NCI-H524 treated with DMSO at 0.1 percent for 48 hours (cell line): ENCODE results near the gene EIF2B2.
"Not testable (repeated sequence)": the region's sequence is repeated elsewhere in the genome, so short reads cannot be mapped to it uniquely, and the experiment has no call there.

Source experiments
- DNase-seq: peaks from one replicate; lab custom pipeline; 2025; lab: John Stamatoyannopoulos, UW

EIF2B2 gene

DNA sequence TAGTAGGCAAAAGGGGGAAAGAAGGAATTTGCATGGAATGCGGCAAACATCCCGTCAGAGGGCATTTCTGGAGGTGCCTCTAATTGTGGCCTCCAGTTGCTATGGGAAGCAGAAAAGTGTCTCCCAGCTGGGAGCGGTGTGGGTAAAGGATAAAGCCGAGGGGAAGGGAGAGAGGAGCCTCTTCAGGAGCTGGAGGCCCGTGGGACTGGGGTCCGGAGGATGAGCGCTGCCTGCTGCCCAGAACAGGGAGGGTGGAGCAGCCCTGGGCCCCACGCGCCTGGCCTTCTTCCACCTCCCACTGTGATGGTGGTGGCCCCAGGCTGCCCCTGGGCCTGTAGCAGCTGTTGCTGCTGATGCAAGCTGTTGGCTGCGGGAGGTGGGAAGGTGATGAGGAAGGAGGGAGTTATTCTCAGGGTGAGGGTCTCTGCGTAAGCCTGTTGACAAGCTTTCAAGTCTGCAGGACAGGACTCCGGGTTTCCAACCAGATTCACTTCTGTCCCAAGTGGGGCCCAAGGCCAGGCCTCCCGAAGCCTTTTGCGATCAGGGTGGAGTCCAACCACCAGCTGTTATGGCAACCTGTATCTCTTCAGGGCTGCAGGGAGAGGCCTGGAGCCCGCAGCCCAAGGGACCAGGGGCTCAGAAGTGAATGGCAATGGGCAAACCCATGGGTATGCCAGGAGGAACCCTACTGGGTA lies 28.2 kb upstream of the EIF2B2 start:
- DNase-seq, result no peak

DNA sequence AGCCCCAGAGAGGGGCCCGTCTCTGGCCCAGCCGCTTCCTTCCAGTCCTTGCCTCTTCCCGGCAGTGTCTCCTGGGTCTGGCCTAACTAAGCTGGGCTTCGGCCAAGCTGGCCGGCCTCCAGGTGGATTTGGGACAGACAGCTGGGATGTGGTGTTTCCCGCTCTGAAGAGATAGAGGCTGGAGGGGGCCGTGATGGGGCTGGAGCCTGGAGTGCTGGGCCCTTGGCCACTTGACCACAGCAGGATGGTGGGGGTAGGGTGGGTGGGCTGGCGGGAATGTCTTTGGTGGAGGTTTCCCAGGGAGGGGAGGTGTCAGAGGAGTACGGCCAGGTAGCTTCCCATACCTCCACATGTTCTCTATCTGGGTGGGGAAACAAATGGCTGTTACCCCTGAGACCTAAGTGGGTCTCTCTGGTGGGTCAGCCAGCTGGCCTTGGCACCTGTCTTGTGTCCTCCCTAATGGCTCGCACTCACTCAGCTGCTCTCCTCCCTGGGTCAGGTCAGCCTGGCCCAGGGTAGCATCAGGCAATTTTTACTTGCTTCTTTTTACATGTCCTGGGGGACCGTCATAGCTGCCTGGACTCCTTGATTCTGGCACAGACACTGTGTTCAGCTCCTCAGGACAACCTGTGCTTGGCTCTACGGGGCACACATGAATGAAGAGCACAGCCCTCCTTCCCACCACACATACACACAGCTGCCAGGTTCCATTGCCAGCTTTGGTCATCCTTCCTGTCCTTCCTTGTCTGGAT lies 27.5 kb upstream of the EIF2B2 start:
- DNase-seq, result no peak

GRCh38 chr14:74976264-74977113 lies 26.2 kb upstream of the EIF2B2 start:
- no peak for DNase-seq

DNA sequence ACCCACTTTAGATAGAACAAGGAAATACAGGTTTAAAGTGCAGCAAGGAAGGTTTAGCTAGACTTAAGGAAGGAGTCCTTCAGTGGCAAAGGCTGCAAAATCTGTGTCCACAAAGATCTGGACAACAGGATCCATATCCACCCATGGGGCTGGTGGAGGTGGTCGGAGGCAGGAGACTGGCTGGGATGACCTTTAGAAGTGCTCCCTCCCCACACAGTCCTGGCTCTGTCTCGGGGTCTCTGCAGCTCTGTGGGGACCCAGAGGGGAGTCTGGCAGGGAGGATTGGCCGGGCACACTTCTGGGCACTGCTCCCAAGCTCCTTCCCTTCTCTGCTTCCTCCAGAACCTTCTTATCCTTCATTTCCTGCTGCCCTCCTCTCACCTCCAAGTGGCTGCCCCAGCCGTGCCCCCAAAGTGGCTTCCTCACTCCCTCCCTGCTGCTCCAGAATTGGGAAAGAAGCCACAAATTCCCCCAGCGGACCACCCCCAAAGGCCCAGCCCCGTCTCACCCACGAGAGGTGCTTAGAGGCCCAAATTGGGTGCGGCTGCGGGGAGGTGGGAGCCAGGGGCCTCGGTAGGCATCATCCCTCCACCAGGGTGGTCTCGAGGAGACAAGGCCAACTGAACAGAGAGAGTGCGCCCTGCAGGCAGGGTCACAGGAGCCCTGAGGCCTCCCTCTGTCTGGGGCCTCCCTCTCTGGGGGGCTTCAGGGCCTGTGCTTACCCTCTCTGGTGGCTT lies 25.4 kb upstream of the EIF2B2 start:
- DNase-seq, result no peak

DNA sequence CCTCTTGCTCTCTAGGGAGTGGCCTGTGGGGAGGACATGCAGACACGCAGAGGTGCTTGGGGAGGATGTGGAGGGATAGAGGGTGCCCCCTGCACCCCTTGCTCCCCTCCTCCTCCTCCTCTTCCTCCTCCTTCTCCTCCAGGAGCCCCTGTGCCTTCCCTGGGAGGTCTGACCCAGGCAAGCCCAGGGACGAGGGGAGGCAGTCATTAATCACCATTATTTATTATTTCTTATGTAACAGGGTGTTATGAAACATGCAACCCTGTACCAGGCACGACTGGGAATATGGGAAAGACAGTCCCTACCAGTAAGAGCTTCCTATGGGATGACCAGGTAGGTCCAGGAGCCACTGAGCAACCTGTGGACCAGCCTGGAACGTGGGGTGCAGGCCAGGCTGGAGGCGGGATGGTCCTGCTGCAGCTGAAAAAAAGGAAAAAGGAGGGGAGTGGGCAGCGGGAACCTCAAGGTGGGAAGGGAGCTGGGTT lies 24.8 kb upstream of the EIF2B2 start:
- no peak for DNase-seq

DNA sequence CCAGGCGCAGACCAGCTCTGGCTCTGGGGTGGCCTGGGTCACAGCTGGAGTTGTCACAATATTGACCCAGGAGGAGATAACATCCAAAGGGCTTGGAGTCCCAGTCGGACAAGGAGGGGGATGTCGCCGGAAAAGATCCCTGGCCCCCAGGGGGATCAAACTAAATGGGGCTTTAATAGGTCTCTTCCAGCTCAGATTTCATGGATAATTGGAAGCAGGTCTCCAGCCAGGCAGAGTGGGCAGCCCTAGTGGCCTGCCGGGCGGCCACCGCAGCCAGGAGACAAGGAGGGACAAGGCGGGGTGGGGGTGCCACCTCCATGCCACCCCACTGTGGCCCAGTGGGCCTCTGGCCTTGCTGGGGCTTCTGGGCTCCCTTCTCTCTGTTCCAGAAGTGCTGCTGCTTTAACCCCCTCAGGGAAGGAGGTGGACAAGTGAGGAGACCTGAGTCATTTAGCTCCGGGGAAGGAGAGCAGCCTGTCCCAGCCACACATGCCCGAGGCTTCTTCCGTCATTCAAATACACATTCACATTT lies 24.2 kb upstream of the EIF2B2 start:
- peak; percentile 11 for DNase-seq

DNA sequence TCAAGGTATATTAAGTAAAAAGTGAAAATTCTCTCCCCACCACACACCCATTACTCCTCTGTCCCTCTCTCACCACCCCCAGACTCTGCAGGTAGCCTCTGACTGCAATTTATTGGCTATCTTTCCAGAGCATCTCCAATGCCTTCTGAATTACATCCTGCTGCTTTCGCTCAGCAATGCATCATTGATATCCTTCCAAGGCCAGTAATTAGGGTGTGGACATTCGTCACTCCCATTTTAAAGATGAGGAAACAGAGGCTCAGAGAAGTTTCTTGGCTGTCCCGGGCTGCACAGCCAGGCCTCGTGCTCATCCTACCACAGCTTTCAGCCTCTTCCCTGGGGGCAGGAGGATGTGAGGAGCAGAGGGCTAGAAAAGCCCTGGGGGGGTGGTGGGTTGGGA lies 23.7 kb upstream of the EIF2B2 start:
- DNase-seq, result no peak

- DNase-seq, result peak; percentile 98
These were observed 23.0 kb upstream of the EIF2B2 start for GRCh38 chr14:74979442-74980397.

DNA sequence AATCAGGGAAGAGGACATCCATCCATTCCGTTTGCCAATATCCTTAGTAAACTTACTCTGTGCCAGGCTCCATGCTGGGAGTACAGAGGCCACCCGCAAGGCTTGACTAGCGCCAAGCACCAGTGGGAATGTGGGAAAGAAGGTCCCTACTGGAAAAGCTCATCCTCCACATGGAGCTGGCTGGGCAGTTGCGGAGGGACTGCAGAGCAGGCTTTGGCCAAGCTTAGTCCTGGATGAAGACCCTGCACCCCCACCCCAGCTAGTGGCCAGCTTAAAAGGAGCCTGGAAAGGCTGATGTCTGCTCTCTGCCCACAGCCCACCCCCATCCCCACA lies 22.4 kb upstream of the EIF2B2 start:
- no peak for DNase-seq

DNA sequence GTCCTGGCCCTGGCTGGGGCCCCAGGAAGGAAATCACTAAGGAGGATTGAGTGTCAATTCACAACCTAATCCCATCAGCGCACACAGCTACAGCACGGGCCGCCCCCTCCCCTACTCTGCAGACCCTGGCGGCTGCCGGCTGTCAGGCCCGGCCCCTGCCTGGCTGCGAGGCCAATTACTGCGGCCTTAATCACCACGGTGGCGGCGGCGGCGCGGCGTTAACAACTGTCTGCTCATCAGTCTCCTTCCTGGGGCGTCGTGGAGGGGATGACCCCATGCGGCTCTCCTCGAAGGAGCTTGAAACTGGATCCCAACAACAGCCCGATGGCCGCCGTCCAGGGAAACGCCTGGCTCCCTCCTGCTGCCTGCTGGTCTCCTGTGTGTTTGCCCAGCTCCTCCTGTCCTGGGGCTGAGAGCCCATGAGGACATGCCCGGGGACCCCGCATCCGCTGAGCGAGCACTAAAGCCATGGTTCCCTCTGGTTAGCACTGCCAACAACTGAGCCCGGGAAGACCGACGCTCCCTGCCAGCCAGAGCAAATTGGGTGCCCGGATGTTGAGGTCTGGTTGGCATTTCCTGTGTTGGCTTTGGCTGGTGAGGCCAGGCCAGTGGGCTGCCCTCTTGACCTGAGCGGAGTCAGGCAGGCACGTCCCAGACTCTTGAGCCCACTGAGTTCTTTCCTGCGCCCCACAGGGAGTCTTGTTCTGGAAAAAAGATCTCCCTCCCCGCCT lies 21.8 kb upstream of the EIF2B2 start:
- peak; percentile 84 for DNase-seq

- no peak for DNase-seq
These were observed 21.3 kb upstream of the EIF2B2 start for GRCh38 chr14:74981462-74981782.

- DNase-seq, result no peak
These were observed 20.9 kb upstream of the EIF2B2 start for GRCh38 chr14:74981833-74982232.

DNA sequence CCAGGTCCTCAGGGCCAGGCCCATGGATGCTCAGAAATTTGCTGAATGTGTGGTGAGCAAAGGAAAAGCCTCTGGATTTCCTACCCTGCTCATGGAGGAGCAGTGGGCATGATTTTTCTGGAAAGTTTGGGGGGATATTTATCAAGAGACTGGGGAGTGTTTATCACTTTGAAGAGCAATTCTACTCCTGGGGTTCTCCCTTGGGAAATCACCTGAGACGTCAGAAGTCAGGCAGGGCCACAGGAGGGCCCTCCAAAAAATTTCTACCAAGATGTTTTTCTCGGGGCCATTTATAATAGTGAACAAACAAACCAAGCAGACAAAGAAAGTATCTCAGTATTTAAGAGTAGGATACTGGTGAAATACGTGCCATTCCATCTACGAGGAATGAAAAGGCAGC lies 20.1 kb upstream of the EIF2B2 start:
- no peak for DNase-seq

- no peak for DNase-seq
These were observed 19.4 kb upstream of the EIF2B2 start for GRCh38 chr14:74983343-74983742.

DNA sequence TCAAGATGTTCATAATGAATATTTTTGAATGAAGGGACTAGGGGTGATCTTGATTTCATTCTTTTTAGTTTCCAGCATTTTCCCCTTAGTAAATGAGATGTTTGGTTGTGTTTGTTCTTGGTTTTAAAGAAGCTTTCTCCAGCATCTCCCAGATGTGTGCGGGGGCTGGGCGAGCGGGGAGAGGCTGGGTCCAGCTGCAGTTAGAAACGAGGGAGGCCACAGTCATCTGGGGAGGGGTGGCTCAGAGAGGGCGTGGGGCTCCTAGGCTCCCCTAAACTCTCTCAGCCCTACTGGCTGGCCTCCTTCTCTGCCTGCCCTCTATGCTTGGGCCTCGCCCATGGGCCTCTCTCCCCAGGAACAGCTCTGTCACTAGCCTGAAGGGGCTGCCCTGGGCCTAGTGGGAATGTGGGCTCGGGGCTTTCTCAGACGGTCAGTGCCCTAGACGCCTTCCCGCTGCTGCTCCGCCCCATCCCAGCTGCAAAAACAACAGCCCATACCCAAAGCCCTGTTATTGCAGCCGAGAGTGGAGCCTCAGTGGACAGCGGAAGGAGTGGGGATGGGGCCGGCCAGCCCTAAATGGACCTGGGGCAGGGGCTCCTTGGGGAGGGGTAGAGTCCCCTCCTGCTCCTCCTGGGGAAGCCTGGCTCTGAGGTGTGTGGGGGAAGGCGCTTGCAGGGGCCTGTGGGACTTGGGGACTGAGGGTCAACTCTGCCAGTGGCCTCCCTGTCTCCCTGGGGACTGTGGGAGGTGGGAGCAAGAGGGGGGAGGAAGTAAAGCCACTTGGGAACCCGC lies 18.3 kb upstream of the EIF2B2 start:
- DNase-seq, result no peak

GRCh38 chr14:74985028-74985310 lies 17.8 kb upstream of the EIF2B2 start:
- no peak for DNase-seq

DNA sequence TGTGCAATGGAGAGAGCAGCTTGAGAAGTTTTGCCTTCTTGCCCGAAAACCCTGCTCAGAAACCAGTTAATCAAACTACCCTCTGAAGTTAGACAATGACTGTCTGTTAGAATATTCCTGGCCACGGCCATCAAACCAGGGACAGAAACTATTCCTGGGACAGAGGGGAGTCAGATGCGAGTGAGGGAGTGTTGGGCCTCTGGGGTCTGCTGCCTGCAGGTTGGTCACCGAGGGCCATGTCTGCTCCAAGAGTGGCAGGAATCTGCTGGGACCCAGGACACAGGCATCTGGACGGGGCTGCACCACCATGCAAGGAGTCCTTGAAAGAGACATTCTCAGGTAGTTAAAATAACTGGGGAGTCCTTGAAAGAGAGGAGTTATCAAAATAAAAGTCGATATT lies 16.9 kb upstream of the EIF2B2 start:
- DNase-seq, result no peak

DNA sequence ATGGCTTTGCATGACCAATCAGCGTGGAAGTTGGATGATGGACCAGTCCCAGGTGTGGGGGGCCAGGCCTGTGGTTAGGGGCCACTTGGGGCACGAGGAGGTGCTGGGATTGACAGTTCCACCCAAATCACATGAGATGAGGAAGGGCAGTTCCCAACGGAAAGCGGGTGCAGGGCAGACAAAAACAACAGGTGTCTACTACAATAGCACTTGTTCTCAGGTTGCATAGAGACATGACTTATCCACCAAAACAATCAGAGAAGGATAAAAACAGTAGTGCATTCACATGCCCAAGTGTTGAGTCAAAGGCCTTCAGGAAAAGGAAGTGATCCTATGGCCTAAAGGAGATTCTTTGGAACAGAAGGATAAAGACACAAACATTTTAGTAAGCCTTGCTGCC lies 14.6 kb upstream of the EIF2B2 start:
- DNase-seq, result no peak

DNA sequence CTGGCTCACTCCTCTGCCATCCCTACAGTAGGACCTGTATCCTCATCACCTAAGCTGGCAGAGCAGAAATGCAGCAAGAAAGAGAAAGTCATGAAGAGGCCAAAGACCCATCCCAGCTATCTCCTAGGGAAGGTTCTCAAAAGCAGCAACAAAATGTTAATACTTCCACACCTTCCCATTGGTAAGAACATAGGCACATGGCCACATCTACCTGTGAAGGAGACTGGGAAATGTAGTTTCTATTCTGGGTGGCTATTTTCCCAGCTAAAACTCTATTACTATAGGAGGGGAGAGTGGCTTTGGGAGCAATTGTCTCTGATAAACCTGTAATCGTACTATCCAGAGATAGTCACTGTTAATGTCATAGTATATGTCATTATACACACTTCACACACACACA lies 13.7 kb upstream of the EIF2B2 start:
- DNase-seq, result no peak

DNA sequence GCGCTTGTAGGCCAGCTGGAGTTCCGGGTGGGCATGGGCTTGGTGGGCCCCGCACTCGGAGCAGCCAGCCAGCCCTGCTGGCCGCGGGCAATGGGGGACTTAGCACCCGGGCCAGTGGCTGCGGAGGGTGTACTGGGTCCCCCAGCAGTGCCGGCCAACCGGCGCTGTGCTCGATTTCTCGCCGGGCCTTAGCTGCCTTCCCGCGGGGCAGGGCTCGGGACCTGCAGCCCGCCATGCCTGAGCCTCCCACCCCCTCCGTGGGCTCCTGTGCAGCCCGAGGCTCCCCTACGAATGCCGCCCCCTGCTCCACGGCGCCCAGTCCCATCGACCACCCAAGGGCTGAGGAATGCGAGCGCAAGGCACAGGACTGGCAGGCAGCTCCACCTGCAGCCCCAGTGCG lies 8.5 kb upstream of the EIF2B2 start:
- DNase-seq, result not testable (repeated sequence)
